Caki2 (cell line): ENCODE results near the gene BHLHE40. TPM values are rescaled to one million over a fixed set of nuclear protein-coding genes. Genes with fewer than 3 reads are reported as not detected.
A peak's percentile ranks its signal among the peaks of the same experiment; 100 is the strongest.

ENCODE experiments used
- DNase-seq: peaks from one replicate; pipeline ENCODE4 v3.0.0-alpha.2; 2015; ENCODE audit warnings: low read depth
- in situ Hi-C: cut with HindIII; loops from 2 replicates; pipeline ENCODE4 v1.10.0; 2016; ENCODE audit warnings: low sequenced_read_pairs, low pct_unique_long_range_greater_than_20kb, mixed read lengths
- total RNA-seq: library from RNA; depleted of rRNA; stranded (reverse); fragments of >200 nt; shearing (Covaris generic); gene quantifications from 2 replicates; pipeline ENCODE4 v1.2.3, GENCODE V29; 2014; ENCODE audit warnings: low replicate concordance

Gene BHLHE40
- total RNA-seq, 1 experiment from 2014 or later: 49.9 TPM

- DNase-seq: no peak
- in situ Hi-C loops: no loop called here
These were observed 30.4 kb downstream of the BHLHE40 start for GRCh38 chr3:5009506-5010109.

GRCh38 chr3:5010140-5010539 lies 30.9 kb downstream of the BHLHE40 start:
- in situ Hi-C loops: no loop called here
- DNase-seq: no peak

GRCh38 chr3:5010706-5011554 lies 31.7 kb downstream of the BHLHE40 start:
- no peak for DNase-seq
- in situ Hi-C loops: no loop called here

- in situ Hi-C loops: no loop called here
- DNase-seq: no peak
These were observed 32.5 kb downstream of the BHLHE40 start for GRCh38 chr3:5011555-5012256.

- no peak for DNase-seq
These were observed 33.1 kb downstream of the BHLHE40 start for GRCh38 chr3:5012367-5012766.

GRCh38 chr3:5013021-5013906 lies 34.0 kb downstream of the BHLHE40 start:
- in situ Hi-C loops: no loop called here
- DNase-seq: peak; percentile 83

More at GRCh38 chr3:5012367-5012766, 33.1 kb downstream of the BHLHE40 start:
- in situ Hi-C loops: no loop called here

- in situ Hi-C loops: no loop called here
These were observed 35.2 kb downstream of the BHLHE40 start for GRCh38 chr3:5014391-5014790.

GRCh38 chr3:5015056-5015455 lies 35.8 kb downstream of the BHLHE40 start:
- in situ Hi-C loops: no loop called here
- DNase-seq: no peak

More at GRCh38 chr3:5014391-5014790, 35.2 kb downstream of the BHLHE40 start:
- DNase-seq: no peak

GRCh38 chr3:5016211-5017161 lies 37.2 kb downstream of the BHLHE40 start:
- peak; percentile 79 for DNase-seq
- in situ Hi-C loops: no loop called here

- in situ Hi-C loops: no loop called here
- DNase-seq: peak; percentile 69
These were observed 38.8 kb downstream of the BHLHE40 start for GRCh38 chr3:5017925-5018531.

GRCh38 chr3:5019411-5020241 lies 40.4 kb downstream of the BHLHE40 start:
- in situ Hi-C loops: no loop called here
- DNase-seq: no peak

GRCh38 chr3:5020242-5020722 lies 41.0 kb downstream of the BHLHE40 start:
- in situ Hi-C loops: no loop called here

GRCh38 chr3:5021116-5022092 lies 42.2 kb downstream of the BHLHE40 start:
- in situ Hi-C loops: no loop called here
- peak; percentile 74 for DNase-seq

More at GRCh38 chr3:5020242-5020722, 41.0 kb downstream of the BHLHE40 start:
- no peak for DNase-seq

- DNase-seq: no peak
- in situ Hi-C loops: no loop called here
These were observed 43.1 kb downstream of the BHLHE40 start for GRCh38 chr3:5022187-5022965.
